IPS-18c (cell line): Measurements from ENCODE around the gene RNF212.
"Not testable (repeated sequence)": the region's sequence is repeated elsewhere in the genome, so short reads cannot be mapped to it uniquely, and the experiment has no call there.

ENCODE experiments used
- H3K4me3 ChIP-seq: 2 replicates; pipeline ENCODE4 v1.7.0; 2013; ENCODE audit warnings: low read depth, mild to moderate bottlenecking, low read length, moderate library complexity; ENCODE audit not compliant: insufficient read depth
- H3K9me3 ChIP-seq: one replicate; pipeline ENCODE4 v1.6.1; 2013; ENCODE audit warnings: mild to moderate bottlenecking, low read length, moderate library complexity; ENCODE audit not compliant: control insufficient read depth, insufficient read depth

Gene RNF212

DNA sequence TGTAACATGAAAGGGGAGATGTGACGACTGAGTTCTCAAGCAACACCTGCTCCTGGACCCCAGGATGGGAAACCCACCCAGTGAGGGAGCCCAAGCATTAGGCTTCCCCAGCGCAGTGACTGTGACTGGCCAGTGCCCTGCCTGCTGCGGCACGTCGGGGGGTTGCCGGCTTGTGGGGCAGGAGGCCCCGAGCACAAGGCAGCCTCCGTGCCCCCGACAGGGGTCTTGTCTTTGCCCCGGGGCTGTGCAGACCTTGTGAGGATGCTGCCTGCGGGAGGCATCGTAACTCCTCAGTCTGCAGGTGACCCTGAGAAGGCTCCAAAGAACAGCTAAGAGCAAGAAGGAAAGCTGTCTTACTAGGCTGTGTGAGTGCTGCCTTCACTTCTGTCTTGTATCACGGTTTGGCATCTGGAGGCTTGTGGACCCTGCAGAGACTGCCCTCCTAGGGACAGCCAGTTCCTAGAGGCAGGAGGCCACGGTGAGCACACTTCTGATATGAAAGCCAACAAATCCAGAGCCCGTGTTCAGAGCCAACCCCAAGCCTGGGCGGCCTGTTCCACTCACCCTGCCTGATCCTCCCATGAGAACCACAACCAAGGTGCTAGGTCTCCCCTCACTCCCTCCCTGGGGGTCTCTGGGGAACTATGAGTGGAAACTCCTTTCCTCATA is 54.2 kb downstream of the RNF212 start:
- H3K9me3 ChIP-seq: no peaks in the 10 kb centered on the region
- no peak overlapping the region for H3K4me3 ChIP-seq

DNA sequence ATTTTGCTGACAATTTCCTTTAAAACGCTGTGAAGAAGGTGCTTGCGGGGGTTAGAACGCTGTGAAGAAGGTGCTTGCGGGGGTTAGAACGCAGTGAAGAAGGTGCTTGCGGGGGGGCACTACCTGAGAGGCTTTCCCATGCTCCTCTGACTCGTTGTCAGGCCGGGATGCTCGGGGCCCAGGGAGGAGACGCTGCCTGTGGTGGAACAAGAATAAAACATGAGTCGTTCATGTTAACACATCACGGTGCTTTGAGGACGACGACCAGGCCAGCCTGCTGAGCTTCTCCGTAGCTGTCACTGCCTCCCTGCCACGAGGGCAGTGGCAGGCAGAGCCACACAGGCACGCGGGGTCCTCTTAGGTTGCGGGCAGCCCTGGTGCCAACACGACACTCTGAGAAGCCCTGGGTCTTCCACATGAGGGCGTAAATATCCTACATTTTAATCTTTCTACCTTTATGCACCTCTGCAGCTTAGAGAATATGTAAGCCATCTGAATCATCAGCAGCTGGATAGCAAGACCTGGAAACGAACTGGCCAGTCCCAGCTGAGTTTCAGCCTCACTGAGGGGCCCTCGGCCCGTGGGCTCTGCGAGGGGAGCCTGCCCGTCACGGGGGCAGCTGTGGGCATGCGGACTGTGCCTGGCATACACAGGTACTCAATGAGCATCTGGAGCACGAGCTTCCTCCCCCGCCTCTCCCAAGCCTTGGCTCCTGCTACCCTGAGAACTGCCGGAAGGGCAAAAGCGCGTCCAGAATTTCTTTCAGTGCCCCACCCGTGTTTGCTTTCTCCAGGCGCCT is 55.0 kb downstream of the RNF212 start:
- Histone ChIP-seq H3K9me3 (no peaks in the 10 kb centered on the region), H3K4me3 (no peak overlapping the region)

DNA sequence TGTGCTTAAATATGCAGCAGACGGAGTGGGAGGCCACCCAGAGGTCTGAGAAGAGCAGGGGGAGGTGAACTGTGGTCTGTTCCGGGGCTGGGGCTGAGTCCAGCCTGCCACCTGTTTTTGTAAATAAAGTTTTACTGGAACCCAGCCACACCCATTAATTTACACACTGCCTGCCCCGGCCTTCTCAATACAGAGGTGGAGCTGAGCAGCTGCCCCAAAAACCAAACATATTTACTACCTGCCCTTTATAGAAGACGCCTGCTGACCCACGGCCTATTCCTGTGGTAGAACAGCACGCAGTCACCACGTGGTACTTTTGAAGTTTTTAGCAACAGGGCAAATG is 56.0 kb downstream of the RNF212 start:
- H3K9me3 ChIP-seq: no peaks in the 10 kb centered on the region
- no peak overlapping the region for H3K4me3 ChIP-seq

DNA sequence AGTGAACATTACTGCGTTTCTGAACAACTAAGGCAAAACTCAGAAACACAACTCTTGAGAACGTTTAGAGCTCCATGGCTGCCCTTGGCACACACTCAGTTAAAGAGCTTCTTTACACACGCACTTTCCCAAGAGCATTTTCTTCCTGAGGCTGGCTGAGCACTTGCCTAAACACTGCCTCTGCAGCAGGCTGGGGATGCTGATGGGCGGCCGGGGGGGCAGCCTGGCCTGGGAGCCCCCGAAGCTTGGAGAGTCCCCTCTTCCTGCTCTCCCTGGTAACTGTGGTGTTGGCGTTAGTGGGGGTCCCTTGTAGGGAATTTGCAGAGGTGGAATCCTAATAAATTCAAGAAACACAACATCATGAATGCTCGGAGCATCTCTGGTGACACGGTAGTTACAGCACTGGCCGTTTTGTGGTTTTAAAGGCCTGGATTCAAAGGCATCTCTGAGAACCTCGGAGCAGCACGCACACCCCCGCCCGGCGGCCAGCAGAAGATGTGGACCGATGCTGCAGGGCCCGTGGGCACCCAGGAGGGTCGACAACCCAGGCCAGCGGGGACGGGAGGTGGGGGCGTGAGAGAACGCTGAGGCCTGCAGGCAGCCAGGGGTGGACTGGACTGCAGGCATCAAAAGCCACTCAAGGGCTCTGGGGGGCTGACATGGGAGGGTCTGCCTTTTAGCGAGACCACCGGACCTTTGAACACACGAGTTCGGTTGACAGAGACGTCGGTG is 56.5 kb downstream of the RNF212 start:
- Histone ChIP-seq H3K4me3 (no peak overlapping the region), H3K9me3 (no peaks in the 10 kb centered on the region)

DNA sequence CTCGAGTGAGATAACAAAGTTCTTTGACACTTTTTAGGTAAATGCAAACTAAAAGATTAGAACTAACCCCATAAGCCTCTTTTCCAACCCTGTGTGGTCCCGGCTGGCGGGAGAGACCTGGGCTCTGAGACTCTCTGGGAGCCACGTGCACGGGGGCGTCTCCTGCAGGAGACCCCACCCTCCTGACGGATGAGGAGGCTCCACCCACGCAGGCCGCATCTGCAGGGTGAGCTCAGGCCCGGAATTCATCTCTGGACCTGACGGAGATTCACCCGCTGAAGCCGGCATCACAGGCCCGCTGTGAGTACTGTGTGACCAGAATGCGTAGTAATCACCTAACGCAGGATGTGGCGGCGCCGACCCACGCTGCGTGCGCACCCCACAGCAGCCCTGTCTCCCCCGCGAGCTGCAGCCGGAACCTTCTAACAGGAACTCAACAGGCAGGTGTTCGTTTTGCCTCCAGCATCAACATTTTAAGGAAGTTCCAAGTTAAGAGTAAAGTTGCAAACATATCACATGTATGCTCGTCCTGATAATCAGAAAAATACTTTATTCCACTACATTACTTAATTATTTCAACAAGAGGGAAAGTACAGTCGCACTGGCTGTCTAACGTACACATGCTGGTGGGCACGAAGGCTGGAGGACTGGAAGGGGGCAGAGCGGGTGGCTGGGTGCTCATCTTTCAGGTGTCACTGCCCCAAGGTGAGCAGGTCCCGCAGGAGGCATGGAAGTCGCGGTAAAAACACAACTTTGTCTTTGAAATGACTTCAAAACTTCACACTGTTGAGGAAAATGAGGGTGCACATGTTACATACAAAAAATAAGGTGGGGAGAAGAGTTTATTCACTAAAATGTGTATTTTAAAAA is 57.4 kb downstream of the RNF212 start:
- Histone ChIP-seq H3K9me3 (no peaks in the 10 kb centered on the region), H3K4me3 (no peak overlapping the region)

DNA sequence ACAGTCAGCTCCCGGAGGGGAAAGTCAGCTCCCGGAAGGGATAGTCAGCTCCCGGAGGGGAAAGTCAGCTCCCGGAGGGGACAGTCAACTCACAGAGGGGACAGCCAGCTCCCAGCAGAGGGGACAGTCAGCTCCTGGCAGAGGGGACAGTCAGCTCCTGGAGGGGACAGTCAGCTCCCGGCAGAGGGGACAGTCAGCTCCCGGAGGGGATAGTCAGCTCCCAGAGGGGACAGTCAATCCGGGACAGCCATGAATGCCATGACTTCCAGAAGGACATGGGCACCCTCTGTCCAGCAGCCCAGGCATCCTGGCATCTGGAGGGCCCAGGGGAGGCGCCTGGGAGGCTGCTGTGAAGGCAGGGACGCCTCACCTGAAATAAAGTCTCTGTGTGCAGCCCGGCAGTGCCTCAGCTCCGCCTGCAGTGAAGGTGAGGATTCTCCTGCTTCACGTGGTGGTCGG is 58.1 kb downstream of the RNF212 start:
- H3K9me3 ChIP-seq, H3K4me3 ChIP-seq: not testable (repeated sequence)

DNA sequence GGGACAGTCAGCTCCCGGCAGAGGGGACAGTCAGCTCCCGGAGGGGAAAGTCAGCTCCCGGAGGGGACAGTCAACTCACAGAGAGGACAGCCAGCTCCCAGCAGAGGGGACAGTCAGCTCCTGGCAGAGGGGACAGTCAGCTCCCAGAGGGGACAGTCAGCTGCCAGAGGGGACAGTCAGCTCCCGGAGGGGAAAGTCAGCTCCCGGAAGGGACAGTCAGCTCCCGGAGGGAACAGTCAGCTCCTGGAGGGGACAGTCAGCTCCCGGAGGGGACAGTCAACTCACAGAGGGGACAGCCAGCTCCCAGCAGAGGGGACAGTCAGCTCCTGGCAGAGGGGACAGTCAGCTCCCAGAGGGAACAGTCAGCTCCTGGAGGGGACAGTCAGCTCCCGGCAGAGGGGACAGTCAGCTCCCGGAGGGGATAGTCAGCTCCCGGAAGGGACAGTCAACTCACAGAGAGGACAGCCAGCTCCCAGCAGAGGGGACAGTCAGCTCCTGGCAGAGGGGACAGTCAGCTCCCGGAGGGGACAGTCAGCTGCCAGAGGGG is 58.6 kb downstream of the RNF212 start:
- H3K9me3 ChIP-seq, H3K4me3 ChIP-seq: not testable (repeated sequence)

DNA sequence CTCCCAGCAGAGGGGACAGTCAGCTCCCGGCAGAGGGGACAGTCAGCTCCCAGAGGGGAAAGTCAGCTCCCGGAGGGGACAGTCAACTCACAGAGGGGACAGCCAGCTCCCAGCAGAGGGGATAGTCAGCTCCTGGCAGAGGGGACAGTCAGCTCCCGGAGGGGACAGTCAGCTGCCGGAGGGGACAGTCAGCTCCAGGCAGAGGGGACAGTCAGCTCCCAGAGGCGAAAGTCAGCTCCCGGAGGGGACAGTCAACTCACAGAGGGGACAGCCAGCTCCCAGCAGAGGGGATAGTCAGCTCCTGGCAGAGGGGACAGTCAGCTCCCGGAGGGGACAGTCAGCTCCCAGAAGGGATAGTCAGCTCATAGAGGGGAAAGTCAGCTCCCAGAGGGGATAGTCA is 59.5 kb downstream of the RNF212 start:
- not testable (repeated sequence) for H3K9me3 ChIP-seq, H3K4me3 ChIP-seq

DNA sequence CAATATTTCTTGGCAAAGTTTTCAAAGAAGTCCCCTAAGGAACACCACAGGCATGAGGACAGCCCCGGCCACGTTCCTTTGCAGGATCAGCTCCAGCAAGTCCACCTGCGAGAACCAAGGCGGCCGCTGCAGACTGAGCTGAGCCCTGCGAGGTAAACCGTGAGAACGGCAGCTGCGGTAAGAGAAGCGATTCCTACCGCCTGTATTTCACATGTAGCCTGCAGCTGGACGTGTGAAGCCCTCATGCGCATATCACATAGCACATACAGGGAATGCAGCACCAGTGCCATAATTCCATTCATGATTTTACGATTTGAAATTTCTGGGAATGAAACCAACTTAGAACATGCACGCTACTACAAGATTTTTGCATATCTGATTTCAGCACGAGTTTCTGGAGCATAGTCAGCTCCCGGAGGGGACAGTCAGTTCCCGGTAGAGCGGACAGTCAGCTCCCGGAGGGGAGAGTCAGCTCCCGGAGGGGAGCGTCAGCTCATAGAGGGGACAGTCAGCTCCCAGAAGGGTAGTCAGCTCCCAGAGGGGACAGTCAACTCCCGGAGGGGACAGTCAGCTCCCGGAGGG is 60.2 kb downstream of the RNF212 start:
- no peaks in the 10 kb centered on the region for H3K9me3 ChIP-seq
- H3K4me3 ChIP-seq: no peak overlapping the region

DNA sequence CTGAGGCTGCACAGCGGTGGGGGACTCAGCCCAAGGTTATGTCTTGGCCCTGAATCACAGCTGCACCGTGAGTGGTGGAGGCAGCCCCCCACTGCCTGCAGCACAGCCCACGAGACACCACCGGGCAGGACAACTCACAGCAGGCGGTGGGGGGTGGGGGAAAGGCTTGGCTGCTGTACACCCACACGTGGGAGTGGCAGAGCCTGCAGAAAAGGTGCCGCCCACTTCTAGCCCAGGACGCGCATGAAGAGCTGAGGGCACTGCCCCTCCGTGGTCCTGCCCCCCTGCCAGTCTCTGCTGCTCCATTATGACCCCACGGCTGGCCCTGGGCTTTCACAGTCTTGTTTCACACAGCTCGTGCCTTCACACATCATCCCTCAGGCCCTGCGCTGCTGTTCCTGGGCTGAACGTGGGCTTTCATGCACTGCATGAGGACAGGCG is 61.1 kb downstream of the RNF212 start:
- no peaks in the 10 kb centered on the region for H3K9me3 ChIP-seq
- H3K4me3 ChIP-seq: no peak overlapping the region

DNA sequence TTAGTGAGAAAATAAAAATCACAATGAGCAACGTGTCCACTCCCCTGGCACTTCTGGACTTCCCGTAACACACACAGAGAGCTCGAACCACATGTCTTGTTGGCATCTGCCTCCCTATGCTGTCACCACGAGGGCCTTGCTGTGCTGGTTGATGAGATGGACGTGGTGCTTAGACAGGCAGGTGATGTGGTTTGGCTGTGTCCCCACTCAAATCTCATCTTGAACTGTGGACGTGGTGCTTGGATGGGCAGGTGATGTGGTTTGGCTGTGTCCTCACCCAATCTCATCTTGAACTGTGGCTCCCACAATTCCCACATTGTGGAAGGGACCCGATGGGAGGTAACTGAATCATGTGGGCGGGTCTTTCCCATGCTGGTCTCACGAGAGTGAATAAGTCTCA is 61.9 kb downstream of the RNF212 start:
- Histone ChIP-seq H3K9me3 (no peaks in the 10 kb centered on the region), H3K4me3 (no peak overlapping the region)

DNA sequence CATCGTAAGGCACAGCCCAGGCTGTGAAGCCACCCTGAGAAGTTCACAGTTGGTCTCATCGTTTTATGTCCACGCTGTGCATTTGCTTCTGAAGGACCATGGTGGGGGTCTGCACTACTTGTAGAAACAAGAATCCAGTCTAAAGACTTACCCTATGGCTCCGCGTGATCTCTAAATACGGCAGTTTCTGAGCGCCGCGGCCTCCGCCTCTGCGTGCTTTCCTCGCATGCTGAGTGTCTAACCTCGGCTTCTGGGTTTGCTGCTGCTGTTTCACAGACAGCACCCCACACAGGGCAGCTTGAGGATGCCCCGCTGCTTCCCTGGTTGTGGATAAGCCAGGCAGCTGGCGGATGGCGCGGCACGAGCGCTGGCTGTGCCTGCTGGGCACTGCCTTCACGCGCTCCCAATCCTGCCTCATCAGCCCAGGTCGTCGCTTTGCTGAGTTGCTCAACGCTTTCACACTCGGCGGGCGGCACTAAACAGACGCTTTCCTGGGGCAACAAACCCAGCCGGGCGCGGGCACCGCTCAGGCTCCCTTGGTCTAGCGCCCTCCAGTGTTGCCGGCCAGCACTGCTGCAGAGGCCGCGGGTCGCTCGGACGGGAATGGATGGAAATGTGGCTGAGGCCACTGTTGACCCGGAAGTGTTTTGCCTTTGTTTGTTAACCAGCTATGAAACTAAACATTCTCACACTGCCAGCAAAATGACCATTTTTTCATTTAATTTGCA is 62.7 kb downstream of the RNF212 start:
- H3K4me3 ChIP-seq: no peak overlapping the region; the same call in 1 of the 2 replicates
- no peaks in the 10 kb centered on the region for H3K9me3 ChIP-seq

DNA sequence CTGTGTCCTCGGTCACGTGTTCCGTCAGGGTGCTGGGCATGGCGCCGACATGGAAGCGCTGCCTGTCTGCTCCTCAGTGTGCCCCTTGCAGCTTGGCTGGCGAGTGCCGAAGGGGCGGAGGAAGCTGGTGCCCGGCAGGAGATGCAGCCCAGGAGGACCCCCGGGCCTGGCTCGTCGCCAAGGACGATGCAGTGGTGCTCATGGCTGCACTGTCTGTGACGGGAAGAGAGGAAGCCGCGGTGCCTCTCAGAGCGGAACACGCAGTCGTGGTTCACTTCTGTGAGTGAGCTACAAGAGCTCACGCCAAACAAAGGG is 63.8 kb downstream of the RNF212 start:
- H3K4me3 ChIP-seq: no peak overlapping the region
- no peaks in the 10 kb centered on the region for H3K9me3 ChIP-seq

DNA sequence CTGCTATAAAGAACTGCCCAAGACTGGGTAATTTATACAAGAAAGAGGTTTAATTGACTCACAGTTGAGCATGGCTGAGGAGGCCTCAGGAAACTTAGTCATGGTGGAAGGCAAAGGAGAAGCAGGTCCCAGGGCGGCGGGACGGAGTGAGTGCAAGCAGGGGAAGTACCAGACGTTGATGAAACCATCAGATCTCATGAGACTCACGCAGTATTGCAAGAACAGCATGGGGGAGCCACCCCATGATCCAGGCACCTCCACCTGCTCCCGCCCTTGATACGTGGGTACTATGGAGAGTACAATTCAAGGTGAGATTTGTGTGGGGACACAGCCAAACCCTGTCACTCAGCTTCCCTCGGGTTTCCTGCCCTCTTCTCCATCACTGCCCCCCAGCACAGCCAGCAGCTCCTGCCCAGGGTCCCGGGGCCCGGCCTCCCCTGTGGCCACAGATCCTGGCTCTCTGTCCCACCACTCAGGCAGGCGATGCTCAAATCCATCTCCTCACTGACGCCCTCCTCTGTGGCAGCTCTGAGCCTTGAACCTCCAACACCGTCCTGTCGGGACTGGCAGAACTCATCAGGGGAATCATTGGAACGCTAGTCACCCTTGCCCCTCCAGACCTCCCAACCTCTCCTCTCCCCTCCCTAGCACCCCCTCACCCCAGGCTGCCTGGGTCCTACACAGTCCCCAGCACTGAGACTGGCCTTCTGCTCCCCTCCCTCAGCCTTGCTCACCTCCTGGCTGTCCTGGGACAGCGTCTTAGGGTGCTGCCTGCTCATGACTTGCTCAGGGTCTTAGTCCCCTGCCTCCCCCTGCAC is 64.4 kb downstream of the RNF212 start:
- H3K4me3 ChIP-seq: no peak overlapping the region
- no peaks in the 10 kb centered on the region for H3K9me3 ChIP-seq

DNA sequence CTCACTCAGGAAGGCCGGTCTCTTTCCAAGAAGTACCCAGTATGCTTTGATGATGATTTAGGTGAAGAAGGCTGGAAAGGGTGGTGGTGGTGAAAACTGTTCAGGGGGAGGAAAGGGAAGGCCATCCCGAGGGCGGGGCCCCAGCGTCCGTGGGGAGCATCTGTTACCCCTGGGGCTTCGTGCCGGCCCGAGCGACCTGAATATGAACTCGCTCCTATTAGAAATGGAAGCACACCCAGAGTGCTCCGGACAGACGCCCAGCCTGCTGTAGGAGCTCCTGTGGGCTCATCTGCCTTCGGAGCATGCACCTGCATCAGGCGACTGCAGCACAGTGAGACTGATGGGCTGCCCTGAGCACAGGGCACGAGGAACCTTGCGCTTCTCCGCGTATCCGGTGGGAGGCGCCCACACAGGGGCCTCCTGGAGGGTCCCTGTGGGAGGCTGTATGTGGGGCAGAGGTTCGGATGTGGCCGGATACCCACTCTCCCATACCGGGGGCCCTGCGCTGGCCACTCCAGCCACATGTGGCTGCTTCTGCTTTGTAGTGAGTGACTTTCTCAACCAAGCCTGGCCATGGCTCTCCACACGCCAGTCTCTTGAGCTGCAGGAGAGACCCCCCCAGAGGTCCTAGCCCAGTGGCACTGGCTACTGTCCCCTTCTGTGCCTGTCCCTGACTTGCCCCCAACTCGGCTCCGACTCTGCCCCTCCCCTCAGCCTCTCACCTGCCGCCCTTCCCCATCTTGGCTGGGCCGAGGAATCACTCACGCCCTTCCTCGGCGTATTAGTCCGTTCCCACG is 65.2 kb downstream of the RNF212 start:
- Histone ChIP-seq H3K9me3 (no peaks in the 10 kb centered on the region), H3K4me3 (no peak overlapping the region)
